ENCODE measurements around the gene COX14. TPM values are rescaled to one million over a fixed set of nuclear protein-coding genes. Genes with fewer than 3 reads are reported as not detected.

COX14 gene
- total RNA-seq, 4 donors from 2014 or later: 40.6 to 135 (median 90.9) TPM

- Histone ChIP-seq H3K4me1 (peaks cover 7 to 16% of the 10 kb centered on the region in 2 donors), H3K4me3 (replicated peaks in 1 of 3) (peak within 1 kb of the TSS; percentile 27 to 94 (median 89)), H3K27me3 (no peaks in the 10 kb centered on the region), H3K36me3 (peaks cover 15 to 18% of the 10 kb centered on the region in 2 donors), H3K9me3 (no peaks in the 10 kb centered on the region), H3K27ac (peak within 1 kb of the TSS; percentile 87 to 98 (median 96))
- peak; percentile 94 to 95 for DNase-seq
- peak in 2 of 6 experiments; percentile 45 to 50 for TF ChIP-seq CTCF (IDR thresholded peaks at IDR 0.05)
- TF ChIP-seq POLR2A (IDR thresholded peaks at IDR 0.05): peak in 1 of 2 donors; percentile 42
- 1 to 2% methylated on average over 11 to 35 of the region's 69 CpGs for WGBS, 2 donors
- intact Hi-C loops (cut with DNase I): no loop called here
These were observed 27.0 kb upstream of the COX14 start, which contains the start of gene SMARCD1 for GRCh38 chr12:50084775-50085614. SMARCD1 (plus strand) TSS chr12:50085342; CDS start chr12:50085370, 28 bp downstream.

GRCh38 chr12:50085615-50086072 is 26.4 kb upstream of the COX14 start:
- 11 to 12% methylated on average over 7 to 8 of the region's 8 CpGs for WGBS, 2 donors
- H3K4me3 ChIP-seq (replicated peaks in 1 of 3): peak overlapping the region; percentile 27 to 94 (median 89)
- peak overlapping the region; percentile 87 to 98 (median 96) for H3K27ac ChIP-seq
- DNase-seq: no peak
- no peaks in the 10 kb centered on the region for H3K27me3 ChIP-seq
- H3K36me3 ChIP-seq: peaks cover 20 to 24% of the 10 kb centered on the region in 2 donors
- intact Hi-C loops (cut with DNase I): no loop called here
- H3K4me1 ChIP-seq: peaks cover 7 to 16% of the 10 kb centered on the region in 2 donors
- TF ChIP-seq CTCF (IDR thresholded peaks at IDR 0.05) (no peak), POLR2A (IDR thresholded peaks at IDR 0.05) (no peak)
- no peaks in the 10 kb centered on the region for H3K9me3 ChIP-seq

- H3K27ac ChIP-seq: peak overlapping the region in 1 of 3 donors; percentile 87
These were observed 25.9 kb upstream of the COX14 start for GRCh38 chr12:50086148-50086547.

GRCh38 chr12:50087151-50087550 is 24.9 kb upstream of the COX14 start:
- H3K9me3 ChIP-seq: no peaks in the 10 kb centered on the region
- H3K4me1 ChIP-seq: peaks cover 7 to 10% of the 10 kb centered on the region in 2 donors
- 87 to 90% methylated on average over 9 of the region's 9 CpGs for WGBS, 2 donors
- no peaks in the 10 kb centered on the region for H3K27me3 ChIP-seq
- peaks cover 32 to 37% of the 10 kb centered on the region in 2 donors for H3K36me3 ChIP-seq
- intact Hi-C loops (cut with DNase I): no loop called here
- no peak overlapping the region for H3K4me3 ChIP-seq (replicated peaks in 1 of 3)
- no peak for DNase-seq
- H3K27ac ChIP-seq: no peak overlapping the region
- no peak for TF ChIP-seq POLR2A (IDR thresholded peaks at IDR 0.05)

More at GRCh38 chr12:50086148-50086547, 25.9 kb upstream of the COX14 start:
- intact Hi-C loops (cut with DNase I): no loop called here
- Histone ChIP-seq H3K36me3 (peaks cover 25 to 29% of the 10 kb centered on the region in 2 donors), H3K9me3 (no peaks in the 10 kb centered on the region), H3K27me3 (no peaks in the 10 kb centered on the region), H3K4me1 (peaks cover 7 to 12% of the 10 kb centered on the region in 2 donors), H3K4me3 (replicated peaks in 1 of 3) (no peak overlapping the region)
- peak in 1 of 2 donors; percentile 22 for DNase-seq
- TF ChIP-seq POLR2A (IDR thresholded peaks at IDR 0.05) (no peak), CTCF (IDR thresholded peaks at IDR 0.05) (no peak)
- WGBS, 2 donors: 75 to 79% methylated on average over 5 of the region's 5 CpGs

- intact Hi-C loops (cut with DNase I): no loop called here
- Histone ChIP-seq H3K9me3 (no peaks in the 10 kb centered on the region), H3K36me3 (peaks cover 39 to 45% of the 10 kb centered on the region in 2 donors), H3K27me3 (no peaks in the 10 kb centered on the region), H3K4me1 (peaks cover 7 to 10% of the 10 kb centered on the region in 2 donors), H3K4me3 (replicated peaks in 1 of 3) (no peak overlapping the region), H3K27ac (no peak overlapping the region)
- 75 to 76% methylated on average over 3 of the region's 3 CpGs for WGBS, 2 donors
- no peak for TF ChIP-seq POLR2A (IDR thresholded peaks at IDR 0.05)
- no peak for TF ChIP-seq CTCF (IDR thresholded peaks at IDR 0.05)
- DNase-seq: no peak
These were observed 24.0 kb upstream of the COX14 start for GRCh38 chr12:50087995-50088394.

Data from thyroid gland (tissue), 4 donors.